ENCODE data around the gene GPHN. TPM values are rescaled to one million over a fixed set of nuclear protein-coding genes. Genes with fewer than 3 reads are reported as not detected.
"Not testable (repeated sequence)": the region's sequence is repeated elsewhere in the genome, so short reads cannot be mapped to it uniquely, and the experiment has no call there.

GPHN gene
- total and polyA plus RNA-seq, 7 donors, result 8.1 to 39.7 (median 22.3) TPM

GRCh38 chr14:66572826-66573225, 64.9 kb downstream of the GPHN start:
- ATAC-seq, result no peak
- Histone ChIP-seq H3K27ac (no peak overlapping the region), H3K36me3 (ENCODE audit: insufficient read depth in 1 of 2, low read depth in 1 of 2) (no peaks in the 10 kb centered on the region), H3K9me3 (peaks cover 17% of the 10 kb centered on the region), H3K4me1 (peaks cover 5% of the 10 kb centered on the region), H3K27me3 (ENCODE audit: insufficient read depth in 3 of 3, low read length in 2 of 3) (no peaks in the 10 kb centered on the region), H3K4me3 (no peak overlapping the region)
- no peak for DNase-seq
- intact Hi-C loops (cut with DNase I), result no loop called here
- WGBS, 3 donors, result 85 to 100% (median 92%) methylated on average over 1 of the region's 1 CpG
- no peak for TF ChIP-seq CTCF (IDR thresholded peaks at IDR 0.05)

- H3K9me3 ChIP-seq, result peaks cover 29% of the 10 kb centered on the region
- 97 to 100% (median 98%) methylated on average over 2 of the region's 2 CpGs for WGBS, 3 donors
- H3K27ac ChIP-seq, result no peak overlapping the region
- no peaks in the 10 kb centered on the region for H3K4me1 ChIP-seq
- intact Hi-C loops (cut with DNase I), result no loop called here
- ATAC-seq (no peak), DNase-seq (no peak)
- no peaks in the 10 kb centered on the region for H3K36me3 ChIP-seq (ENCODE audit: insufficient read depth in 1 of 2, low read depth in 1 of 2)
- H3K27me3 ChIP-seq (ENCODE audit: insufficient read depth in 3 of 3, low read length in 2 of 3), result no peaks in the 10 kb centered on the region
- H3K4me3 ChIP-seq, result no peak overlapping the region
- TF ChIP-seq CTCF (IDR thresholded peaks at IDR 0.05), result no peak
Observed at GRCh38 chr14:66575014-66575413, 67.1 kb downstream of the GPHN start.

GRCh38 chr14:66575939-66576338, 68.0 kb downstream of the GPHN start:
- Histone ChIP-seq H3K4me1 (no peaks in the 10 kb centered on the region), H3K36me3 (ENCODE audit: insufficient read depth in 1 of 2, low read depth in 1 of 2) (no peaks in the 10 kb centered on the region), H3K9me3 (peaks cover 29% of the 10 kb centered on the region), H3K27ac (no peak overlapping the region), H3K27me3 (ENCODE audit: insufficient read depth in 3 of 3, low read length in 2 of 3) (no peaks in the 10 kb centered on the region), H3K4me3 (no peak overlapping the region)
- no peak for ATAC-seq
- no peak for TF ChIP-seq CTCF (IDR thresholded peaks at IDR 0.05)
- 93 to 100% (median 100%) methylated on average over 1 of the region's 1 CpG for WGBS, 3 donors
- no peak for DNase-seq
- intact Hi-C loops (cut with DNase I), result no loop called here

GRCh38 chr14:66587753-66588152, 79.8 kb downstream of the GPHN start:
- H3K36me3 ChIP-seq (ENCODE audit: insufficient read depth in 1 of 2, low read depth in 1 of 2); ATAC-seq; H3K4me1 ChIP-seq; DNase-seq; intact Hi-C loops (cut with DNase I); H3K4me3 ChIP-seq; H3K27ac ChIP-seq; H3K27me3 ChIP-seq (ENCODE audit: insufficient read depth in 3 of 3, low read length in 2 of 3); H3K9me3 ChIP-seq: not testable (repeated sequence)
- WGBS, 3 donors, result 96 to 99% (median 98%) methylated on average over 6 of the region's 6 CpGs

GRCh38 chr14:66595394-66595793, 87.4 kb downstream of the GPHN start:
- no peaks in the 10 kb centered on the region for H3K27me3 ChIP-seq (ENCODE audit: insufficient read depth in 3 of 3, low read length in 2 of 3)
- intact Hi-C loops (cut with DNase I), result no loop called here
- H3K27ac ChIP-seq, result no peak overlapping the region
- H3K36me3 ChIP-seq (ENCODE audit: insufficient read depth in 1 of 2, low read depth in 1 of 2), result no peaks in the 10 kb centered on the region
- TF ChIP-seq CTCF (IDR thresholded peaks at IDR 0.05), result no peak
- peaks cover 5% of the 10 kb centered on the region for H3K9me3 ChIP-seq
- ATAC-seq (no peak), DNase-seq (no peak)
- H3K4me1 ChIP-seq, result no peaks in the 10 kb centered on the region
- WGBS, 3 donors, result 98 to 99% (median 98%) methylated on average over 4 of the region's 4 CpGs
- no peak overlapping the region for H3K4me3 ChIP-seq
